Jurkat, Clone E6-1 (cell line): Measurements from ENCODE around the gene PRG3.
"Not testable (repeated sequence)": the region's sequence is repeated elsewhere in the genome, so short reads cannot be mapped to it uniquely, and the experiment has no call there.

Experiments used
- DNase-seq: peaks from one replicate; pipeline ENCODE4 v3.0.0-alpha.2; 2011; ENCODE audit warnings: low read depth, low spot score
- H3K4me3 ChIP-seq: 2 replicates; pipeline ENCODE4 v1.5.1; 2011; ENCODE audit warnings: mild to moderate bottlenecking, low read length, control low read depth, moderate library complexity

The PRG3 gene

GRCh38 chr11:57348052-57348451 is 32.9 kb downstream of the PRG3 start:
- no peak for DNase-seq
- no peak overlapping the region for H3K4me3 ChIP-seq

- H3K4me3 ChIP-seq = no peak overlapping the region
- no peak for DNase-seq
Observed at GRCh38 chr11:57347336-57347735, 33.6 kb downstream of the PRG3 start.

GRCh38 chr11:57345555-57346211 is 35.3 kb downstream of the PRG3 start:
- DNase-seq = peak; percentile 66

GRCh38 chr11:57344826-57345225 is 36.1 kb downstream of the PRG3 start:
- DNase-seq = no peak
- H3K4me3 ChIP-seq = no peak overlapping the region

More at GRCh38 chr11:57345555-57346211, 35.3 kb downstream of the PRG3 start:
- H3K4me3 ChIP-seq = no peak overlapping the region

- H3K4me3 ChIP-seq = no peak overlapping the region
- DNase-seq = no peak
Observed at GRCh38 chr11:57343825-57344224, 37.1 kb downstream of the PRG3 start.

- no peak for DNase-seq
- no peak overlapping the region for H3K4me3 ChIP-seq
Observed at GRCh38 chr11:57342702-57343101, 38.2 kb downstream of the PRG3 start.

GRCh38 chr11:57341250-57341808 is 39.6 kb downstream of the PRG3 start:
- no peak for DNase-seq
- no peak overlapping the region for H3K4me3 ChIP-seq

GRCh38 chr11:57340039-57340615 is 40.8 kb downstream of the PRG3 start:
- no peak overlapping the region for H3K4me3 ChIP-seq
- DNase-seq = no peak

- no peak for DNase-seq
Observed at GRCh38 chr11:57339328-57339727, 41.6 kb downstream of the PRG3 start.

GRCh38 chr11:57338142-57338541 is 42.8 kb downstream of the PRG3 start, which contains the start of gene P2RX3:
Gene P2RX3, plus strand, starts transcription at chr11:57338352. Its CDS starts 199 bp downstream, at chr11:57338551.
- DNase-seq = no peak
- H3K4me3 ChIP-seq = no peak within 1 kb of the TSS

More at GRCh38 chr11:57339328-57339727, 41.6 kb downstream of the PRG3 start:
- no peak overlapping the region for H3K4me3 ChIP-seq

- not testable (repeated sequence) for DNase-seq, H3K4me3 ChIP-seq
Observed at GRCh38 chr11:57336856-57337255, 44.1 kb downstream of the PRG3 start.

- H3K4me3 ChIP-seq = peak overlapping the region; percentile 75
- DNase-seq = no peak
Observed at GRCh38 chr11:57336111-57336666, 44.8 kb downstream of the PRG3 start.

- peak; percentile 88 for DNase-seq
- peak within 1 kb of the TSS; percentile 75 for H3K4me3 ChIP-seq
Observed at GRCh38 chr11:57335343-57336110, 45.4 kb downstream of the PRG3 start, which contains the start of gene SSRP1. Gene SSRP1, minus strand, starts transcription at chr11:57335892. Its CDS starts 771 bp downstream, at chr11:57335121.

GRCh38 chr11:57335023-57335342 is 46.0 kb downstream of the PRG3 start:
- no peak for DNase-seq
- peak overlapping the region; percentile 75 for H3K4me3 ChIP-seq

- DNase-seq = peak; percentile 86
- peak overlapping the region; percentile 75 for H3K4me3 ChIP-seq
Observed at GRCh38 chr11:57332694-57333440, 48.1 kb downstream of the PRG3 start.

GRCh38 chr11:57331720-57332119 is 49.2 kb downstream of the PRG3 start:
- H3K4me3 ChIP-seq = no peak overlapping the region
- DNase-seq = no peak

GRCh38 chr11:57330029-57330428 is 50.9 kb downstream of the PRG3 start:
- no peak for DNase-seq
- no peak overlapping the region for H3K4me3 ChIP-seq

GRCh38 chr11:57327721-57328120 is 53.2 kb downstream of the PRG3 start:
- DNase-seq = no peak
- H3K4me3 ChIP-seq = no peak overlapping the region
